Activated CD4-positive, alpha-beta T cell treated with anti-CD3 and anti-CD28 coated beads, Interleukin-2, amount 10 ng/mL, durations not matched to agents 7 days and 5 days (primary cell): ENCODE data around the gene MAGI2. TPM values are rescaled to one million over a fixed set of nuclear protein-coding genes. Genes with fewer than 3 reads are reported as not detected.

Experiments used
- CTCF ChIA-PET: fragments of 350-600 bp; sonication (Branson Sonifier 250); formaldehyde crosslinking; loops from one replicate; lab custom pipeline; 2021; ENCODE audit warnings: antibody characterized with exemption; lab: Charles Lee
- POLR2A ChIA-PET: fragments of 350-600 bp; sonication (Branson Sonifier 250); formaldehyde crosslinking; loops from one replicate; lab custom pipeline; 2021; ENCODE audit warnings: antibody characterized with exemption; lab: Charles Lee
- DNase-seq: peaks from one replicate; pipeline ENCODE4 v3.0.0-alpha.2; 2020
- H3K27ac Mint-ChIP-seq: one replicate; pipeline ENCODE4 v1.8.0; 2021; ENCODE audit warnings: mild to moderate bottlenecking, moderate library complexity, mixed read lengths
- H3K27me3 Mint-ChIP-seq: one replicate; pipeline ENCODE4 v1.8.0; 2021; ENCODE audit warnings: mixed read lengths
- H3K36me3 Mint-ChIP-seq: one replicate; pipeline ENCODE4 v1.8.0; 2021; ENCODE audit warnings: low read depth, mixed read lengths
- H3K4me1 Mint-ChIP-seq: one replicate; pipeline ENCODE4 v1.8.0; 2021; ENCODE audit warnings: mixed read lengths
- H3K4me3 Mint-ChIP-seq: one replicate; pipeline ENCODE4 v1.8.0; 2021; ENCODE audit warnings: mild to moderate bottlenecking, moderate library complexity, mixed read lengths
- H3K9me3 Mint-ChIP-seq: one replicate; pipeline ENCODE4 v1.8.0; 2021; ENCODE audit warnings: mixed read lengths
- total RNA-seq, 2 experiments: library from RNA; stranded (reverse); gene quantifications; one replicate each; pipeline ENCODE4 v1.2.3, GENCODE V29; 2021

MAGI2 gene
- total RNA-seq, 2 experiments from 2014 or later: 0.05 to 0.10 TPM

DNA sequence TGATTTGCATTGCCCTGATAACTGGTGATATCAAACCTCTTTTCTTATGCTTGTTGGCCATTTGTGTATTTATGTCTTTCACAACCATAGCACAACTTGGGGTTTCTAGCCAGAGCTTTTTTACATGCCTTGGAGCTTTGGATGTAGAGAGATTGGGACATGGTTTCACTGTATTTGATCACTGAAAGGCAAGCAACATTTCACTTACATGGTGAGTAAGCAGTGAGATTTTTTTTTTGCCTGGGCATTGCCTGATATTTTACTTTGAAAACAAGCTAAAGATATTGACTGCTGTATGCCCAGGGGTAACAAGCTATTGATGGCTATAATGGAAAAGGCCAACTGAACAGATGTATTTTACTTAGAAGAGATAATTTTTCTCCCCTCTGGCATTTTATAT is 1395.9 kb downstream of the MAGI2 start:
- ChIA-PET POLR2A (no interaction called here), CTCF (no interaction called here)
- H3K9me3 Mint-ChIP-seq: no peaks in the 10 kb centered on the region
- H3K4me1 Mint-ChIP-seq: no peaks in the 10 kb centered on the region
- H3K36me3 Mint-ChIP-seq: no peaks in the 10 kb centered on the region
- no peak overlapping the region for H3K27ac Mint-ChIP-seq
- H3K27me3 Mint-ChIP-seq: peaks cover 6% of the 10 kb centered on the region
- DNase-seq: no peak
- no peak overlapping the region for H3K4me3 Mint-ChIP-seq

DNA sequence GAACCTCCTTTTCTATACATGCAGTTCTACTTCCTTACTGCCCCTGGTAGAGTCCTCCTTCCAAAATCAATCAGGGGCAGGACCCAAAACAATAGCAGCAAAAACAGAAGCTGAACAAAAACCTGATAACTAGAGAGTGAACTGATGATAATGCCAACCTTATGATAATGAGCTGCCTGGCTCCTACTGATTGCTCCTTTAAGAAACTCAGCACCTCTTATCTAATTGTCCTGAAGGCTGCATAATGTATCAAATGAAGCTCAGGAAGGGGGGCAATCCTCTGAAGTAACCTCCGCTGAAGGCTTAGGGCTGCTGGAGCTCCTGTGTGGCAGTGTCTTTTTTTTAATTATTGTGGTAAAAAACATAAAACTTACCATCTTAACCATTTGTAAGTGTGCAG is 1397.9 kb downstream of the MAGI2 start:
- Mint-ChIP-seq H3K36me3 (no peaks in the 10 kb centered on the region), H3K27me3 (peaks cover 6% of the 10 kb centered on the region), H3K4me3 (no peak overlapping the region), H3K4me1 (no peaks in the 10 kb centered on the region), H3K27ac (no peak overlapping the region), H3K9me3 (no peaks in the 10 kb centered on the region)
- CTCF ChIA-PET: no interaction called here
- POLR2A ChIA-PET: no interaction called here
- no peak for DNase-seq

DNA sequence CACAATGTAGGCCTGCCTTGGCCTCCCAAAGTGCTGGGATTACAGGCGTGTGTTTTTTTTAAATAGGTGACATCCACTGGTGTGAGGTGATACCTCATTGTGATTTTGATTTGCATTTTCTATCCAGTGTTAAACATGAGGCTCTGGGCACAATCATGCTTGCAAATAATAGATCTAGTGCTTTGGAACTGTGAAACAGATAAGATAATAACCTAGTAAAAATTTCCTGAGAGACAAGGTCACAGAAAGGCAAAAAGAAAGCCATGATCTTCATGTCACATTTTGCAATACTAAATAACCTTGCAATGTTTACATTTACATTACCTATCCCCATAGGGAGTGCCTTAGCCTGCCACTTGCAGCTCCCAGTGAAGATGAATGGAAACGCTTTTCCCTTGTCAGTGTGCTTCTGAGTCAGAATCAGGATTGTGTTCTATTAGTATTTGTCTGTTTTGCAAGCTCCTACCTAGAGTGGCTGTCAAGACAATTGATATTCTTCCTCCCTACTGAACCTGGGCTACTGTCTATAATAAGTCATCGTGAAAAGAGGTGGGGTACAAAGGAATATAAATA is 1398.4 kb downstream of the MAGI2 start:
- CTCF ChIA-PET: no interaction called here
- no peak overlapping the region for H3K27ac Mint-ChIP-seq
- no peaks in the 10 kb centered on the region for H3K4me1 Mint-ChIP-seq
- H3K27me3 Mint-ChIP-seq: peaks cover 6% of the 10 kb centered on the region
- no peaks in the 10 kb centered on the region for H3K9me3 Mint-ChIP-seq
- H3K36me3 Mint-ChIP-seq: no peaks in the 10 kb centered on the region
- H3K4me3 Mint-ChIP-seq: no peak overlapping the region
- DNase-seq: no peak
- POLR2A ChIA-PET: no interaction called here

DNA sequence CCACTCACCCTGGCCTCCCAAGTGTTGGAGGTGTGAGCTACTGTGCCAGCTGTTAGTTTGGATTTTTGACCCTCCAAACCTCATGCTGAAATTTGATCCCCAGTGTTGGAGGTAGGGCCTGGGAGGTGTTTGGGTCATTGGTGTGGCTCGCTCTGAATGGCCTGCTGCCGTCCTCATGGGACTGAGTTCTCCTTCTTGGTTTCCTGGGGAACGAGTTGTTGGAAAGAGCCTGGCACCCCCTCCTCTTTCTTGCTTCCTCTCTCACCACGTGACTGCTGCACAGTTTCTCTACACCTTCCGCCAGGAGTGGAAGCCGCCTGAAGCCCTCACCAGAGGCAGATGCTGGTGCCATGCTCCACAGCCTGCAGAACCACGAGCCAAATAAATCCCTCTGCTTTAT is 1401.4 kb downstream of the MAGI2 start:
- POLR2A ChIA-PET: no interaction called here

DNA sequence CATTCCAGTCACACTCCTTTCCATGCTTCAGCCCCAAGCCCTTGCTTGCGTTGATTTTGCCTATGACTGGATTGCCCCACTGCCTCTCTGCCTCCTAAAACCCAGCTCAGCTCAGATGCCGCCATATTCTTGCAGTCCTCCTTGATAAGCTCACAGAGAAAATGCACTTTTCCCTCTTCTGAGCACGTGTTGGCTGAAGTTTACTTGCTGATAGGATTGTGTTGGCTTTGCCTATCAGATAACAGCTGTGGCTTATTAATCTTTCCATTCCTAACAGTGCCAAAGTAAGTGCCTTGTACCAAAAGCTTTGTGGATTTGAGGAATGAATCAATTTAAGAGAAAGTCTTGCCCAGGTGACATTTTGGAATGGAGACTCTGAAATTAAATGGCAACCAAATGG is 1405.7 kb downstream of the MAGI2 start:
- no peaks in the 10 kb centered on the region for H3K27me3 Mint-ChIP-seq
- no peak overlapping the region for H3K27ac Mint-ChIP-seq
- H3K4me3 Mint-ChIP-seq: no peak overlapping the region
- no peaks in the 10 kb centered on the region for H3K36me3 Mint-ChIP-seq
- ChIA-PET POLR2A (no interaction called here), CTCF (no interaction called here)
- H3K9me3 Mint-ChIP-seq: no peaks in the 10 kb centered on the region
- H3K4me1 Mint-ChIP-seq: no peaks in the 10 kb centered on the region
- DNase-seq: no peak

More for the DNA sequence above, 1401.4 kb downstream of the MAGI2 start:
- no peaks in the 10 kb centered on the region for H3K27me3 Mint-ChIP-seq
- H3K27ac Mint-ChIP-seq: no peak overlapping the region
- no peaks in the 10 kb centered on the region for H3K4me1 Mint-ChIP-seq
- no peak for DNase-seq
- H3K4me3 Mint-ChIP-seq: no peak overlapping the region
- H3K9me3 Mint-ChIP-seq: no peaks in the 10 kb centered on the region
- no peaks in the 10 kb centered on the region for H3K36me3 Mint-ChIP-seq
- CTCF ChIA-PET: interaction anchor here (0.6 to 1.1 kb wide), 3 partner anchors 32 to 161 kb away, joined by 3 read pairs; no protein-coding TSS in a partner anchor

DNA sequence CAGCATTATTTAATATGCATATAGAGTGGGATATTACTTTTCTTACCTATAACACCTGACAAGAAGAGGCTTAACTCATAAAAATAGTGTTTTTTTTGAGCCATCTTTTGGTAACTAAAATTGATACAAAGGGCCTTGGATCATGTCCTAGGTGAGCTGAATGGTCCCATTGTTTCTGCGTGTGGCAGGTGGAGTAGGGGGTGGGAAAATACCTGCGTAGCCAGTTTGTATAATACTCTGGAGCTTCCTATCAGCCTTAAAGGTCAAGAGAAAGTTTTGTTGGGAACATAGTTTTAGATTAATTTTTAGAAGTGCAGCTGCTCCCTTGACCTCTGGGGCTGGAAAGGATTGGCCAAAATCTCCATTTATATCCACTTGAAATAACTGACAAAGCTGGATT is 1410.3 kb downstream of the MAGI2 start:
- peaks cover 6% of the 10 kb centered on the region for H3K27me3 Mint-ChIP-seq
- no peak for DNase-seq
- peaks cover 2% of the 10 kb centered on the region for H3K4me1 Mint-ChIP-seq
- H3K36me3 Mint-ChIP-seq: no peaks in the 10 kb centered on the region
- CTCF ChIA-PET: interaction anchor here (1.4 to 1.9 kb wide), 2 partner anchors 23 to 31 kb away, joined by 5 to 7 read pairs; no protein-coding TSS in a partner anchor
- H3K9me3 Mint-ChIP-seq: no peaks in the 10 kb centered on the region
- POLR2A ChIA-PET: no interaction called here
- no peak overlapping the region for H3K27ac Mint-ChIP-seq
- no peak overlapping the region for H3K4me3 Mint-ChIP-seq

DNA sequence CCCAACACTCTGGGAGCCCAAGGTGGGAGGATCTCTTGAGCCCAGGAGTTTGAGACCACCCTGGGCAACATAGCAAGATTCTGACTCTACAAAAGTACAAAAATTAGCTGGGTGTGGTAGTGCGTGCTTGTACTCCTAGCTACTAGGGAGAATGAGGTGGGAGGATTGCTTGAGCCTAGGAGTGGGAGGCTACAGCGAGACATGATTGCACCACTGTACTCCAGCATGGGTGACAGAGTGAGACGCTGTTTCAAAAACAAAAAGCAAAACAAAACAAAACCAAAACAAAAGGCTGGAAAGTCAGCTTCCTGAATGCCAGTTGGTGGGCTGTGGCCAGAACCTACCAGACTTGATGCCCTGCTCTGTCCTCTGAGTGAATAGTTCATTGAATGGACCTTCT is 1412.0 kb downstream of the MAGI2 start:
- POLR2A ChIA-PET: no interaction called here
- CTCF ChIA-PET: interaction anchor here (0.6 to 1.9 kb wide), 3 partner anchors 14 to 33 kb away, joined by 3 to 17 read pairs (median 5); no protein-coding TSS in a partner anchor
- DNase-seq: no peak

DNA sequence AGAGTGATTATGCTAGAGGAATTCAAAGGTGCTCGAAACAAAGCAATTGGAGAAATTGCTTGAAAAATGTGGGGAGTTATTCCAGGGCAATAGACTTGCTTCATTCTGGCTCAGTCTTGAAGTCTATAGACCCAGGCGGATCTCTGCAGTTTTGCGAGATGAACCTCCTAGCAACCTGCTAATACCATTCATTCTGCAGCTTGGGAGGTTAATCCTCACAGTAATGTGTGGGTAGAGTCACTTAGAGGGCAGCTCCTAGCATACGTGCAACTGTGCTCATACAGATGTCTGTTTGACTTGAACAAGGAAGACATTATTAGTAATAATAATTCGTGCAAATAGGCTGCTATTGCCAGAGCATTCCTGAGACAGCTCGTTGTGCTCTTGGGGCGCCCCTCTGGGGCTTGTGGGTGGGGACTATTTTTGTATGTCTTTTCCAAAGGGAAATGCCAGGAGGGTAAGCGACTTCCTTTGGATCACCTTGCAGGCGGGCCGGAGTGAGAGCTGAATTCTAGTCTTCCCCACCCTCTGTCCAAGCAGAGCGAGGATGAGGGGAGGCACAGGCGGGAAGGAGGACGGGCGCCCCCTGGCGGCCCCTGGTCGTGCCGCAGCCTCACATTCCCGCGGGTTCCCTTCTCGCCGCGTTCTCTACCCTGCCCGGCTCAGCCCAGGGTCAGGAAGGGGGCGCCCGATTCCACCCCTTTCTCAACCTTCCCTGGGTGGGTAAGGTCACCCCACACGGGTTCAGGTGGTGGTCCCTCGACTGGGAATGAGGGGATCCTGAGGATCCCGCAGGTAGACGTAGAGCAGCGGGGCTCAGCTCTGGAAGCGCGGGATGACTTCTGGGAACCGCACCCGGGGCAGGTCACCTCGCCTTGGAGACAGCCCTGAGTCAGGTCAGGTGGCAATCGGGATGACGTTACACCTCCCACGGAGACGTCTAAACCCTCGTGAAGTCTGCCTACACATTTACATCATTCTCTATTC is 1413.4 kb downstream of the MAGI2 start:
- Mint-ChIP-seq H3K9me3 (no peaks in the 10 kb centered on the region), H3K36me3 (no peaks in the 10 kb centered on the region), H3K27me3 (peaks cover 11% of the 10 kb centered on the region), H3K27ac (no peak overlapping the region), H3K4me3 (no peak overlapping the region), H3K4me1 (peaks cover 2% of the 10 kb centered on the region)
- CTCF ChIA-PET: interaction anchor here (0.7 to 1.8 kb wide), 3 partner anchors 15 to 389 kb away, joined by 3 to 17 read pairs (median 3); no protein-coding TSS in a partner anchor
- peak; percentile 50 for DNase-seq
- POLR2A ChIA-PET: no interaction called here

More for the DNA sequence above, 1412.0 kb downstream of the MAGI2 start:
- Mint-ChIP-seq H3K4me1 (peaks cover 2% of the 10 kb centered on the region), H3K4me3 (no peak overlapping the region), H3K27me3 (peaks cover 9% of the 10 kb centered on the region), H3K27ac (no peak overlapping the region), H3K36me3 (no peaks in the 10 kb centered on the region), H3K9me3 (no peaks in the 10 kb centered on the region)

DNA sequence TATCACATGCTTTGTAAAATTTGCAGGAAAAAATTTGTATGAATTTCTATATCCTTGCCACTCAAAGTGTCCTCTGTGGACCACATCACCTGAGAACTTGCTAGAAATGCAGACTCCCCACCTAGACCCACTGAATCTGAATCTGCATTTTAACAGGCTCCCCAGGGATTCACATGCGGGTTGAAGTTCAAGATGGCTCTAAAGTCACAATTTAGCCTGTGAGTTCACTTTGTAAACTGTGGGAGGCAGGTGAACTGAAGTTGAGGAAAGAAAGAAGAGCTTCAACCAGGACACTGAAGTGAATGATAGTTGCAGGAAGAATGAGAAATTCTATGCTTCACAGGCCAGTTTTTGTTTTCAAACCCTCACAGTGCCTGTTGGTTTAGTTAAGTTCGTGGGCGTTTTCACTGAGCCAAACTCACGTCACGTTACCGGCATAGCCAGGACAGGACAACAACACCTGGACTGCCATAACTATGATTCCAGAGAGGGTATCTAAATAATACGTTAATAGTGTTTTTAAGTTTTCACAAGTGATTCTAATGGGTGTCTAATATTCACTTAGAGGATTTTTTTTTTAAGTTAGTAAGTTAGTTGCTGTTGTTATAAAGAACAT is 1414.9 kb downstream of the MAGI2 start:
- ChIA-PET CTCF (interaction anchor here (1.4 kb wide), 1 partner anchor 18 kb away, joined by 4 read pairs; no protein-coding TSS in a partner anchor), POLR2A (no interaction called here)
- Mint-ChIP-seq H3K4me3 (no peak overlapping the region), H3K4me1 (peaks cover 2% of the 10 kb centered on the region), H3K27me3 (peaks cover 19% of the 10 kb centered on the region), H3K27ac (no peak overlapping the region), H3K36me3 (no peaks in the 10 kb centered on the region), H3K9me3 (no peaks in the 10 kb centered on the region)
- no peak for DNase-seq

DNA sequence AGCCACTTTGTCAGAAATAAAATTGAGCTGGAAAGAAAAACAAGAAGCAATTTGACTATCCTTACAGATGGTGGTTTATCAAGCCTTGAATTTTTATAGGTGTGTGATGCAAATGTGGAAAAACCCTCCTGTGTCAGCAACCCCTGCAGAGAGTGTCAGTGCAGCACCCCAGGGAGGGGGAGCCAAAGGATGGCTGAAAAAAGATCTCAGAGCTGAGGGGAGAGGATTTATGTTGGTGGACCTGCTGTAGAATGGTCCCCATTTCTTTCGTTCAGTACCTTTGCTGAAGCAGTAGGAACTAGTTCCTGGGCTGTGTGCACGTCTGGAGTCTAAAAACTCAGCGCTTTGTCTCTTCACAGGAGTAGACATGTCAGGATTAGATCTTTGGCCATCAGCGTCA is 1415.9 kb downstream of the MAGI2 start:
- DNase-seq: no peak
- peaks cover 25% of the 10 kb centered on the region for H3K27me3 Mint-ChIP-seq
- H3K36me3 Mint-ChIP-seq: no peaks in the 10 kb centered on the region
- no peak overlapping the region for H3K27ac Mint-ChIP-seq
- H3K4me3 Mint-ChIP-seq: no peak overlapping the region
- peaks cover 2% of the 10 kb centered on the region for H3K4me1 Mint-ChIP-seq
- ChIA-PET CTCF (interaction anchor here (1.4 to 2.9 kb wide), 2 partner anchors 17 kb away, joined by 4 to 7 read pairs; no protein-coding TSS in a partner anchor), POLR2A (no interaction called here)
- no peaks in the 10 kb centered on the region for H3K9me3 Mint-ChIP-seq

DNA sequence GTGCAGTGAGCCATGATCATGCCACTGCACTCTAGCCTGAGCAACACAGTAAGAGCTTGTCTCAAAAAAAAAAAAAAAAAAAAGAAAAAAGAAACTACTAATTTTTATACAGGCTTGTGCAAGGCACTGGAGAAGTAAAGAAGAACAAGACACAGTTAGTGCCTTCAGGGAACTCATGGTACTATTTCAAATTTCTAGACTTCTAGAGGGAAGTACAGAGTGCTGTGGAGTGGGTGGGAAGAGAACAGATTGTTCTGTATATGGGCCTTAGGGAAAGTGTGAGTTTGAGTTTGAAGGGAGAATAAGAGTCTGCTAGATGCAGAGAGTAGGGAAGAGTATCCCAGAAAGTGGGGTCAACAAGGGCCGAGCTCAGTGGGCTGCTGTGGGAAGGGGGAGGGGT is 1420.1 kb downstream of the MAGI2 start:
- H3K9me3 Mint-ChIP-seq: no peaks in the 10 kb centered on the region
- ChIA-PET POLR2A (no interaction called here), CTCF (no interaction called here)
- H3K36me3 Mint-ChIP-seq: no peaks in the 10 kb centered on the region
- no peak overlapping the region for H3K27ac Mint-ChIP-seq
- H3K4me1 Mint-ChIP-seq: no peaks in the 10 kb centered on the region
- H3K27me3 Mint-ChIP-seq: peaks cover 32% of the 10 kb centered on the region
- DNase-seq: no peak
- H3K4me3 Mint-ChIP-seq: no peak overlapping the region

DNA sequence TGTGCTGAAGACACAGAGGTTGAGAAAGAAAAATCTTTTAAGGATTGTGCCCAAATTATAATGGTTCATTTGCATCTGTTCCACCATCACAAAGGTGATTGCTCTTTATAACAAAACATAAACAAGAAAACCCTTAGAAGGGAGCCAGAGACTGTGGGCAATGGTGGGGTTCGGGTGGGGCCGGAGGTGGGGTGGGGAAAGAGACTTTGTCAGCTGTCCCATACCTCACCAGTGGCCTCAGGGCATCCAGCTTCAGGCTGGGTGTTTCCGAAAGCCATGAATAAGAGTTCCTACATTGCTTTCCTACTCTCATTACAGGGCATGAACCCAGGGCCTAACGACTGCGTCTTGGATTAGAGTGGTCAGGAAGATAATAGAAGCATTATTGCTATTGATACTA is 1427.0 kb downstream of the MAGI2 start:
- Mint-ChIP-seq H3K36me3 (no peaks in the 10 kb centered on the region), H3K27me3 (peaks cover 22% of the 10 kb centered on the region), H3K4me3 (no peak overlapping the region), H3K4me1 (no peaks in the 10 kb centered on the region), H3K9me3 (no peaks in the 10 kb centered on the region), H3K27ac (no peak overlapping the region)
- ChIA-PET CTCF (no interaction called here), POLR2A (no interaction called here)
- DNase-seq: no peak
